IgD-negative memory B cell (primary cell): ENCODE measurements around the gene EXOG. TPM values are rescaled to one million over a fixed set of nuclear protein-coding genes. Genes with fewer than 3 reads are reported as not detected.
A peak's percentile ranks its signal among the peaks of the same experiment; 100 is the strongest.

Experiments used
- H3K27ac Mint-ChIP-seq, 3 donors: one replicate each; pipeline ENCODE4 v1.8.0; 2020 to 2022; ENCODE audit warnings: mild to moderate bottlenecking in 3 of 3, mixed read lengths in 3 of 3, moderate library complexity in 1 of 3
- H3K27me3 Mint-ChIP-seq: one replicate; pipeline ENCODE4 v1.8.0; 2021; ENCODE audit warnings: mixed read lengths
- H3K36me3 Mint-ChIP-seq: one replicate; pipeline ENCODE4 v1.8.0; 2020; ENCODE audit warnings: mild to moderate bottlenecking, mixed read lengths
- H3K4me1 Mint-ChIP-seq, 3 donors: one replicate each; pipeline ENCODE4 v1.8.0; 2020 to 2022; ENCODE audit warnings: mixed read lengths in 3 of 3, mild to moderate bottlenecking in 1 of 3
- H3K4me3 Mint-ChIP-seq, 4 donors: one replicate each; pipeline ENCODE4 v1.8.0; 2020 to 2022; ENCODE audit warnings: mild to moderate bottlenecking in 4 of 4, mixed read lengths in 4 of 4, moderate library complexity in 3 of 4
- H3K9me3 Mint-ChIP-seq, 3 donors: one replicate each; pipeline ENCODE4 v1.8.0; 2020 to 2021; ENCODE audit warnings: mixed read lengths in 3 of 3, mild to moderate bottlenecking in 1 of 3
- polyA plus RNA-seq: library from polyadenylated mRNA; unstranded; fragments of 300-500 nt; fragmentation: Illumina TruSeq; gene quantifications from one replicate; pipeline ENCODE4 v1.2.3, GENCODE V29; 2021

Gene EXOG
- polyA plus RNA-seq, 1 donor from 2014 or later = 13.6 TPM

GRCh38 chr3:38538773-38539353 lies 42.7 kb downstream of the EXOG start:
- H3K27me3 Mint-ChIP-seq = no peaks in the 10 kb centered on the region
- H3K9me3 Mint-ChIP-seq = no peaks in the 10 kb centered on the region
- H3K4me1 Mint-ChIP-seq = peaks cover 0 to under 1% (median 0%) of the 10 kb centered on the region in 3 donors
- peaks cover 11% of the 10 kb centered on the region for H3K36me3 Mint-ChIP-seq
- no peak overlapping the region for H3K27ac Mint-ChIP-seq
- no peak overlapping the region for H3K4me3 Mint-ChIP-seq

GRCh38 chr3:38541806-38542205 lies 45.7 kb downstream of the EXOG start:
- Mint-ChIP-seq H3K9me3 (no peaks in the 10 kb centered on the region), H3K4me3 (no peak overlapping the region), H3K27ac (no peak overlapping the region), H3K36me3 (peaks cover 3% of the 10 kb centered on the region), H3K27me3 (no peaks in the 10 kb centered on the region), H3K4me1 (no peaks in the 10 kb centered on the region)

- Mint-ChIP-seq H3K4me3 (no peak overlapping the region), H3K36me3 (peaks cover 2% of the 10 kb centered on the region), H3K9me3 (no peaks in the 10 kb centered on the region), H3K27ac (peak overlapping the region in 1 of 3 donors; percentile 15), H3K27me3 (no peaks in the 10 kb centered on the region), H3K4me1 (no peaks in the 10 kb centered on the region)
Observed at GRCh38 chr3:38542401-38543298, 46.5 kb downstream of the EXOG start.

- H3K27me3 Mint-ChIP-seq = peaks cover 5% of the 10 kb centered on the region
- H3K4me1 Mint-ChIP-seq = no peaks in the 10 kb centered on the region
- no peak overlapping the region for H3K27ac Mint-ChIP-seq
- H3K9me3 Mint-ChIP-seq = no peaks in the 10 kb centered on the region
- no peak overlapping the region for H3K4me3 Mint-ChIP-seq
- no peaks in the 10 kb centered on the region for H3K36me3 Mint-ChIP-seq
Observed at GRCh38 chr3:38543586-38543985, 47.4 kb downstream of the EXOG start.

GRCh38 chr3:38544926-38545325 lies 48.8 kb downstream of the EXOG start:
- Mint-ChIP-seq H3K36me3 (no peaks in the 10 kb centered on the region), H3K9me3 (no peaks in the 10 kb centered on the region), H3K4me1 (no peaks in the 10 kb centered on the region), H3K27ac (no peak overlapping the region), H3K27me3 (peaks cover 5% of the 10 kb centered on the region), H3K4me3 (no peak overlapping the region)

GRCh38 chr3:38545550-38545949 lies 49.4 kb downstream of the EXOG start:
- H3K27ac Mint-ChIP-seq = peak overlapping the region in 1 of 3 donors; percentile 2
- no peaks in the 10 kb centered on the region for H3K4me1 Mint-ChIP-seq
- peak overlapping the region in 1 of 4 donors; percentile 49 for H3K4me3 Mint-ChIP-seq
- no peaks in the 10 kb centered on the region for H3K9me3 Mint-ChIP-seq
- H3K36me3 Mint-ChIP-seq = no peaks in the 10 kb centered on the region
- H3K27me3 Mint-ChIP-seq = peaks cover 5% of the 10 kb centered on the region

- Mint-ChIP-seq H3K9me3 (peaks cover 0 to 3% (median 0%) of the 10 kb centered on the region in 3 donors), H3K4me1 (no peaks in the 10 kb centered on the region), H3K36me3 (no peaks in the 10 kb centered on the region), H3K27me3 (peaks cover 5% of the 10 kb centered on the region), H3K4me3 (no peak overlapping the region), H3K27ac (peak overlapping the region in 1 of 3 donors; percentile 2)
Observed at GRCh38 chr3:38545983-38546382, 49.8 kb downstream of the EXOG start.

GRCh38 chr3:38548154-38548931 lies 52.2 kb downstream of the EXOG start:
- Mint-ChIP-seq H3K4me3 (no peak overlapping the region), H3K27me3 (peaks cover 5% of the 10 kb centered on the region), H3K9me3 (peaks cover 2 to 6% (median 2%) of the 10 kb centered on the region in 3 donors), H3K27ac (no peak overlapping the region), H3K4me1 (no peaks in the 10 kb centered on the region), H3K36me3 (no peaks in the 10 kb centered on the region)

- Mint-ChIP-seq H3K27ac (no peak overlapping the region), H3K36me3 (no peaks in the 10 kb centered on the region), H3K4me1 (no peaks in the 10 kb centered on the region), H3K9me3 (peaks cover 2 to 12% (median 2%) of the 10 kb centered on the region in 3 donors), H3K4me3 (no peak overlapping the region), H3K27me3 (peaks cover 5% of the 10 kb centered on the region)
Observed at GRCh38 chr3:38549082-38549481, 52.9 kb downstream of the EXOG start.

- no peak overlapping the region for H3K4me3 Mint-ChIP-seq
- peaks cover 2 to 16% (median 2%) of the 10 kb centered on the region in 3 donors for H3K9me3 Mint-ChIP-seq
- H3K4me1 Mint-ChIP-seq = no peaks in the 10 kb centered on the region
- H3K27me3 Mint-ChIP-seq = peaks cover 5% of the 10 kb centered on the region
- H3K36me3 Mint-ChIP-seq = no peaks in the 10 kb centered on the region
- no peak overlapping the region for H3K27ac Mint-ChIP-seq
Observed at GRCh38 chr3:38549486-38549885, 53.3 kb downstream of the EXOG start.

- H3K4me1 Mint-ChIP-seq = no peaks in the 10 kb centered on the region
- H3K27me3 Mint-ChIP-seq = peaks cover 5% of the 10 kb centered on the region
- H3K36me3 Mint-ChIP-seq = no peaks in the 10 kb centered on the region
- H3K4me3 Mint-ChIP-seq = no peak overlapping the region
- H3K9me3 Mint-ChIP-seq = peaks cover 2 to 16% (median 2%) of the 10 kb centered on the region in 3 donors
- peak overlapping the region in 1 of 3 donors; percentile 73 for H3K27ac Mint-ChIP-seq
Observed at GRCh38 chr3:38549957-38550840, 54.1 kb downstream of the EXOG start.

- H3K9me3 Mint-ChIP-seq = peaks cover 2 to 16% (median 2%) of the 10 kb centered on the region in 3 donors
- H3K36me3 Mint-ChIP-seq = no peaks in the 10 kb centered on the region
- H3K27me3 Mint-ChIP-seq = peaks cover 9% of the 10 kb centered on the region
- no peak overlapping the region for H3K4me3 Mint-ChIP-seq
- H3K27ac Mint-ChIP-seq = no peak overlapping the region
- H3K4me1 Mint-ChIP-seq = no peaks in the 10 kb centered on the region
Observed at GRCh38 chr3:38551026-38551832, 55.1 kb downstream of the EXOG start.

- no peaks in the 10 kb centered on the region for H3K4me1 Mint-ChIP-seq
- H3K27ac Mint-ChIP-seq = no peak overlapping the region
- peaks cover 2 to 16% (median 2%) of the 10 kb centered on the region in 3 donors for H3K9me3 Mint-ChIP-seq
- H3K27me3 Mint-ChIP-seq = peaks cover 9% of the 10 kb centered on the region
- H3K4me3 Mint-ChIP-seq = no peak overlapping the region
- H3K36me3 Mint-ChIP-seq = no peaks in the 10 kb centered on the region
Observed at GRCh38 chr3:38552364-38552763, 56.2 kb downstream of the EXOG start.

GRCh38 chr3:38553071-38553470 lies 56.9 kb downstream of the EXOG start:
- Mint-ChIP-seq H3K27ac (no peak overlapping the region), H3K27me3 (peaks cover 8% of the 10 kb centered on the region), H3K36me3 (no peaks in the 10 kb centered on the region), H3K4me3 (no peak overlapping the region), H3K9me3 (peaks cover 2 to 16% (median 2%) of the 10 kb centered on the region in 3 donors), H3K4me1 (no peaks in the 10 kb centered on the region)
